Measurements from ENCODE around the gene ADGRV1.

DNA sequence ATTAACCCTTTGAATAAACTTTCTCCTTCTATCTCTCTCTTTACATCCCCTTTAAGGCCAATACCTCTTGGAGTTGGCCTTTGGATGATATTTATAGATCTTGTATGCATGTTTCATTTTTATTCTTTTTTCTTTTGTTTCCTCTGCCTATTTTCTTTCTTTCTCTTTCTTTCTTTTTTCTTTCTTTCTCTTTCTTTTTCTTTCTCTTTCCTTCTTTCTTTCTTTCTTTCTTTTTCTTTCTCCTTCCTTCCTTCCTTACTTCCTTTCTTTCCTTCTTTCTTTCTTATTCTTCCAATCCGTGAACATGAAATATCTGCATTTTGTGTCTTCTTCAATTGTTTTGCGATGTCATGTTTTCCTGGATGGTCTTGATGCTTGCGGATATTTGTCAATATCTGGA lies 276.1 kb downstream of the ADGRV1 start:
- TF ChIP-seq, protein P1, sequence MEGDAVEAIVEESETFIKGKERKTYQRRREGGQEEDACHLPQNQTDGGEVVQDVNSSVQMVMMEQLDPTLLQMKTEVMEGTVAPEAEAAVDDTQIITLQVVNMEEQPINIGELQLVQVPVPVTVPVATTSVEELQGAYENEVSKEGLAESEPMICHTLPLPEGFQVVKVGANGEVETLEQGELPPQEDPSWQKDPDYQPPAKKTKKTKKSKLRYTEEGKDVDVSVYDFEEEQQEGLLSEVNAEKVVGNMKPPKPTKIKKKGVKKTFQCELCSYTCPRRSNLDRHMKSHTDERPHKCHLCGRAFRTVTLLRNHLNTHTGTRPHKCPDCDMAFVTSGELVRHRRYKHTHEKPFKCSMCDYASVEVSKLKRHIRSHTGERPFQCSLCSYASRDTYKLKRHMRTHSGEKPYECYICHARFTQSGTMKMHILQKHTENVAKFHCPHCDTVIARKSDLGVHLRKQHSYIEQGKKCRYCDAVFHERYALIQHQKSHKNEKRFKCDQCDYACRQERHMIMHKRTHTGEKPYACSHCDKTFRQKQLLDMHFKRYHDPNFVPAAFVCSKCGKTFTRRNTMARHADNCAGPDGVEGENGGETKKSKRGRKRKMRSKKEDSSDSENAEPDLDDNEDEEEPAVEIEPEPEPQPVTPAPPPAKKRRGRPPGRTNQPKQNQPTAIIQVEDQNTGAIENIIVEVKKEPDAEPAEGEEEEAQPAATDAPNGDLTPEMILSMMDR (IDR thresholded peaks at IDR 0.05), result no peak
- TF ChIP-seq POLR2A (IDR thresholded peaks at IDR 0.05), result no peak
